LHCN-M2 (cell line): ENCODE data around the gene SHC2. TPM values are rescaled to one million over a fixed set of nuclear protein-coding genes. Genes with fewer than 3 reads are reported as not detected.
A peak's percentile ranks its signal among the peaks of the same experiment; 100 is the strongest.

Source experiments
- DNase-seq: peaks from one replicate; pipeline ENCODE4 v3.0.0-alpha.2; 2012; ENCODE audit warnings: low read depth
- total RNA-seq: library from RNA; depleted of rRNA; stranded (reverse); fragments of >200 nt; gene quantifications from 2 replicates; pipeline ENCODE4 v1.2.3, GENCODE V29; 2014

SHC2 gene
- total RNA-seq, 1 experiment from 2014 or later: 0.57 TPM

- peak; percentile 26 for DNase-seq
Measured at GRCh38 chr19:472005-472858, 11.4 kb upstream of the SHC2 start.

- DNase-seq: no peak
Measured at GRCh38 chr19:470701-471100, 9.9 kb upstream of the SHC2 start.

GRCh38 chr19:469833-470232 is 9.0 kb upstream of the SHC2 start:
- DNase-seq: no peak

- no peak for DNase-seq
Measured at GRCh38 chr19:468587-469256, 7.9 kb upstream of the SHC2 start.

- no peak for DNase-seq
Measured at GRCh38 chr19:467554-467953, 6.7 kb upstream of the SHC2 start.

- DNase-seq: no peak
Measured at GRCh38 chr19:465056-465816, 4.4 kb upstream of the SHC2 start.

- DNase-seq: no peak
Measured at GRCh38 chr19:464208-464545, 3.3 kb upstream of the SHC2 start.

- no peak for DNase-seq
Measured at GRCh38 chr19:463483-464207, 2.8 kb upstream of the SHC2 start.

GRCh38 chr19:461721-462551 is 1.1 kb upstream of the SHC2 start:
- DNase-seq: no peak

GRCh38 chr19:459724-460511 is 915 bp downstream of the SHC2 start:
- DNase-seq: peak; percentile 29

- DNase-seq: no peak
Measured at GRCh38 chr19:458091-459042, 2.5 kb downstream of the SHC2 start.

- no peak for DNase-seq
Measured at GRCh38 chr19:457636-458035, 3.2 kb downstream of the SHC2 start.

GRCh38 chr19:456547-457110 is 4.2 kb downstream of the SHC2 start:
- DNase-seq: no peak

GRCh38 chr19:455851-456546 is 4.8 kb downstream of the SHC2 start:
- no peak for DNase-seq

- no peak for DNase-seq
Measured at GRCh38 chr19:455031-455705, 5.7 kb downstream of the SHC2 start.

- no peak for DNase-seq
Measured at GRCh38 chr19:453606-454005, 7.2 kb downstream of the SHC2 start.

GRCh38 chr19:452829-453228 is 8.0 kb downstream of the SHC2 start:
- DNase-seq: no peak
